GM04503 (cell line): ENCODE data around the gene PF4V1.

ENCODE experiments used
- DNase-seq: peaks from one replicate; pipeline ENCODE4 v3.0.0-alpha.2; 2012; ENCODE audit warnings: low read depth

The PF4V1 gene

DNA sequence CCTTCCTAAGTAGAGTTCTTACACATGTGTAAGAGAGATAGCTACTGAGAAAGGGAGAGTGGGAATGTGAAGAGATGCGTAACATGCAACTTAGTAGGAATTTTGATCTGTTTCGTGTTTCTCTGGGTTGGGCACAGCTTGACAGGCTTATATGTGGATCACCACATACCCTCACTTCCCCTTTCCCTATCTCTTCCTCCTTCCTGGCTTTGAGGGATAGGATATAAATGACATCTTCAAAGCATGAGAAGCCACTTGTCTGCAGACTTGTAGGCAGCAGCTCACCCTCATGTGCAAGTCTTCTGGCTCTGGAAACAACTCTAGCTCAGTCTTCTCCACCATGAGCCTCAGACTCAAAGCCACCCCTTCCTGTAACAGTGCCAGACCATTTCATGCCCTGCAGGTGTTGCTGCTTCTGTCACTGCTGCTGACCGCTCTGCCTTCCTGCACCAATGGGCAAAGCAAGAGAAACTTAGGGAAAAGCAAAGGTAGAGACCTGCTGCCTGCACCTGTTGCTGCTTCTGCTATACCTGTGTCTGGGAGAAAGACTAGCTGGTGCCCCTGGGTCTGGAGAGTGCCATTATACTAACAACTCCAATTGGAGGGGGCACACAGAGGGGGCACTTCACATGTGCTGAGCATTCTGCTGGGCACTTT, 5.4 kb upstream of the PF4V1 start:
- no peak for DNase-seq

DNA sequence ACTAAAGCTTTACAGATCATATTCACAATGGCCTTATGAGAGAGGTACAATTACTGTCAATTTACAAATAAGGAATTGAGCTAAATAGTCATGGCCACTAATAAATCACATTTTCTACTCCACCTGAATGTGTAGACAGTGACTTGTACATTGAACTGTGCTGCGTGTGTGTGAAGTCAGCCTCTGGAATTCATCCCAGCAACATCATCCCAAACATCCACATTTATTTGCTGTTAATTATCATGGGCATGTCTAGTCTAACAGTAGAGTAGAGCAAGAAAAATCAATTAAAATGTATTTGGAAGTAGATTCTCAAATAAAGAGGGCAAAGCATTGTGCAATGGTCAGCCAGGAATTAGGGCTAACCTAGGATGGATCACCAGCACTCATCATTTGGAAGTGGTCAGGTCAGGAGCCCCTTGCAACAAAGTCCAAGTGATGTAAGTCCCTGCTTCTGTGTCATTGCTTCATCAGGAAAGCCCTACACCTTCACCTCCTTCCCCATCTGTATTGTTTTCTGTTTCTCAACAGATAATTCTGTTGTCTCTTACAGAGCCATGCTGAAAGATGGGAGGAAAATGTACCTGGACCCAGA, 4.8 kb upstream of the PF4V1 start:
- no peak for DNase-seq

DNA sequence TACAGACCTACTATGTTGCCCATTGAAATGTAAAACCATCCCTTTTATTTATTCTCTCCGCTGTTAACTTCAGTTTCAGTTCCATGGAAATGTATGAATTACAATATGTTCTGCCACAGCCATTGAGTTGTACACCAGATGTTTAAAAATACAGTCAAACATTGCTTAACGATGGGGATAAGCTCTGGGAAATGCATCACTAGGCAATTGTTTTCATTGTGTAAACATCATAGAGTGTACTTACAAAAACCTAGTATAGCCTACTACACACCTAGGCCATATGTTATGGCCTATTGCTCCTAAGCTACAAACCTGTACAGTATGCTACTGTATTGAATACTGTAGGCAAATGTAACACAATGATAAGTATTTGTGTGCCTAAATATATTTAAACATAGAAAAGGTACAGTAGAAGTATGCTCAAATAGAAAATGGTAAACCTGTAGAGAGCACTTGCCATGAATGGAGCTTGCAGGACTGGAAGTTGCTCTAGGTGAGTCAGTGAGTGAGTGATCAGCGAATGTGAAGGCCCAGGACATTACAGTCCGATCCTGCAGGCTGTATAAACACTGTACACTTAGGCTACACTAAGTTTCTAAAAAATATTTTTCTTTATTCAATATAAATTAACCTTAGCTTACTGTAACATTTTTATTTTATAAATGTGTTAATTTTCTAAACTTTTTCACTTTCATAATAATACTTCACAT, 2.7 kb upstream of the PF4V1 start:
- DNase-seq = no peak

DNA sequence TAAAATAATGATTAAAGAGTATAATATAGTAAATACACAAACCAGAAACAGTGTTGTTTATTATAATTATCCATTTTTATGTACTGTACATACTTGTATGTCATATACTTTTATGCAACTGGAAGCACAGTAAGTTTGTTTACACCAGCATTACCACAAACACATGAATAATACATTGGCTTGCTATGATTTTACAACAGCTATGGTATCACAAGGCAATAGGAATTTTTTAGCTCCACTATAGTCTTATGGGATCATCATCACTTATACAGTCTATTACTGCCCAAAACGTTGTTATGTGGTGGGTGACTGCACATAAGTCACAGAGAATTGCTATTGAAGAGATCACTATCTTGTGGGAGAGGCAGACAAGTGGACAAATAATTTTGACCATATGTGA, 1.8 kb upstream of the PF4V1 start:
- no peak for DNase-seq

DNA sequence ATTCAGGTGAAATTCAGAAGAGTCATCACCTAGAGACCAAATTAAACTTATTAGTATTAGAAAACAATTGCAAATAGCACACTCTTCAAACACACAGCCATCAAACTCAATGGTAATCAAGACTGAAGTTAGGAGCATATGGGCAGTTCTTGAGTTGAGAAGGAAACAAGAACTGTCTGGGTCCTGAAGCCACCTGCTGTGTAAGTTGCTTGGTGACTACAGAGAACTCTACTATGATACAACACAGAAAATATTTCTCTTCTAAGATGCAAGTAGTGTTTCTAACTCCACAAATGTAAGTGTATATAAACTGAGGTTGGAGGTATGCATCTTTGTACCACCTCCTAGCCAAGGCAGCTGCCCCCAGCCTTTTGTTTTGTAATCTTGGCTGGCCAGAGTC, 325 bp upstream of the PF4V1 start:
- DNase-seq = no peak

DNA sequence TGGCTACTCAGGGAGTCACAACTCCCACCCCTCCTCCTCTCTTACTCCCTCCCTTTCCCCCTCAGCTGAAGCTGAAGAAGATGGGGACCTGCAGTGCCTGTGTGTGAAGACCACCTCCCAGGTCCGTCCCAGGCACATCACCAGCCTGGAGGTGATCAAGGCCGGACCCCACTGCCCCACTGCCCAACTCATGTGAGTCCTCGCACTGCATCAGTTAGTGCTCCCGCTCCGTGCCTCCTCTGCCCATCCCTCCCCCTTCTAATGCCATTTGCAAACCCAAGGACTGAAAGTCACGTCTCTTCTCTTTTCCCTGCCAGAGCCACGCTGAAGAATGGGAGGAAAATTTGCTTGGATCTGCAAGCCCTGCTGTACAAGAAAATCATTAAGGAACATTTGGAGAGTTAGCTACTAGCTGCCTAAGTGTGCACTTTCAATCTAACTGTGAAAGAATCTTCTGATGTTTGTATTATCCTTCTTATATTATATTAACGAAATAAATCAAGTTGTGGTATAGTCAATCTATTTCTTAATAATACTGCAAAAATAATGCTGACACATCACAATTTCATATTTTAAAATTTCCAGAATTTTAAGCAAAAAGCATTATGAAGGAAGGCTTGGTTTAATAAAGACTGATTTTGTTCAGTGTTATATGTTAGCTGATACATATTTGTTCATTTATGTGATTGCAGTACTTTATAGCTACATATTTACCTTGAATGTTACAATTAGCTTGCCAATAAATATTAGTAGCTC, 800 bp downstream of the PF4V1 start:
- no peak for DNase-seq

DNA sequence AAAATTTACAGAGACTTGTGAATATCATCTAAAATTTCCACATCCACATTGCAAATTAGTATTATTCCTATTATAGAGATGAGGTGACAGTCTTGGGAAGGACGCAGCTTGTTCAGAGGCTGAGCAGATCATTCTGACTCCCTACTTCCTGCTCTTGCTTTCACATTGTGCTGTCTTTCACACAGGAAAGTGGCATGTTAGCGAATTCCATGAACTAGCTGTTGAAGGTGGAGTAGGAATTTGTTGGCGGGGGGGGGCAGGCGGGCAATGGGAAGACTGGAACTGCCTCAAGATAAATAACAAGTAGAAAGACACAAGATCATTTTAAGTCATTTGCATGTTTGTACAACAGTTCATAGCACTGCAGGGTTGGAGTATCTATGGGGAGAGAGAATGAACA, 2.3 kb downstream of the PF4V1 start:
- DNase-seq = no peak

DNA sequence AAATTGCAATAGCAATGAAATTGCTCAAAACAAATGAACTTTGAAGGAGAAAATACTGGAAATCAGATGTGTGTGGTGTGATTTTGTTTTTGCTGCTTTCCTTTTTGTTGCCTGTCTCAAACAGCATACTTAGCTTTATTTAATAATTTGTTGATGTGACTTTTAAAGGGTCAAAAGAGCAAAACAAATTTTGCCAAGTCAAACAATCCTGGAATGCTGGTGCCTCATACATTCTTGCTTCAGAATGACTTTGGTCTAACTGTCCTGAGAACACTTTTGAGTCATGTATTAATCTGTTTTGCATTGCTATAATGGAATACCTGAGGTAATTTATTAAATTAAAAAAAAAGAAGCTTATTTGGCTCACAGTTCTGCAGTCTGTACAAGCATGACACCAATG, 3.4 kb downstream of the PF4V1 start:
- DNase-seq = peak; percentile 54

DNA sequence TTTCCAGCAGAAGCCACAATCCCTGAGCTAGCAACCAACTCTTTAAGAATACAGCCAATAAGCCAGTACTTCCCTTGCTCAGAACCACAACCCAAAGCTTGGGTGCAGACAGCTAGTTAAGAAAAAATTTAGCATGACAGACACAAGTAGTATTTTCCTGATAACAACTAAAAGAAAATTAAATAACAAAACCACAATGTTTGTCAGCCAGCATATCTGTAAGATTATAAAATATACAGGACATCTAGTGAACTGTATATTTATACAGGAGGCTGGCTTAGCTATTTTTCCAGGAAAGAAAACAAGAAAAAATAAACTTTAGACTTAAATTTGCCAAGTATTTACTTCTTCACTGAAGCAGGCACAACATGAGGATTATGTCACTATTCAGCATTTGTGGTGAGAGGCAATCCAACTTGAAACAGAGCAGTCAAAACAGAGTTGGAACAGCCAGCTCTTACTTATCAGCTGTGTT, 6.6 kb downstream of the PF4V1 start:
- peak; percentile 19 for DNase-seq

DNA sequence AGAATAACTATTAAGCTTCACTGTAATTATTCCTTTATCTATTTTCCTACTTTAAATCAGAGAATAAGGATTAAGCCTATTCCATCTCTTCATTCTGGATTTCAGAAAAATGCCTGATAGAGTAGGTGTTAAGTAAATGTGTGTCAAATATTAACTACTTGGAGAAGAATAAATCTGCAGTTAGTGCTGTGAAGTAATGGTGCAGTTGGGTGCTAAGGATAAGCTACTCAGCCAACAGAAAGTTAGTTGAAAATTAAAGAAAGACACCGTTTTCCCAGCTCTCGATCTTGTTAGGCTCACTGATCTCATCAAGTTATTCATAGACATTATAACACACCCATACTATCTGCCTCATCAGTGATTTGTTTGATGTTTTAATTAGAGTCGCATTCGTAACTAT, 7.1 kb downstream of the PF4V1 start:
- no peak for DNase-seq

DNA sequence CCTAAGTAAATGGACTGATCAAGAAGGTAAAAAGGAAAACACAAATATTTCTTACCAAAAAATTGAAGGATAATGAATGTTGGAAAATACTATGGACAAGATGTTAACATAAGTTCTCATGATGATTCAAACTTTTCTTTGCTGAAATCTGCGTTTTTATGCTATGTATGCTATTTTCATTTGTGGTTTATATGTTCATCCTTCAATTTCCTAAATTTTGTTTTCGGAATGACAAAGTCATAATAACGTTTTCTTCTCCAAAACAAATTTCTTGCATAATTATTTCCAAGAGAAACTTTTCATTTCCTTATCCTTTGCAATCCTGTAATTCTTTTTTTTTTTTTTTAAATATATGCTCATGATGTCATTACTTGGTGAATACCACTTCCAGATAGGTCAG, 7.8 kb downstream of the PF4V1 start:
- DNase-seq = no peak

DNA sequence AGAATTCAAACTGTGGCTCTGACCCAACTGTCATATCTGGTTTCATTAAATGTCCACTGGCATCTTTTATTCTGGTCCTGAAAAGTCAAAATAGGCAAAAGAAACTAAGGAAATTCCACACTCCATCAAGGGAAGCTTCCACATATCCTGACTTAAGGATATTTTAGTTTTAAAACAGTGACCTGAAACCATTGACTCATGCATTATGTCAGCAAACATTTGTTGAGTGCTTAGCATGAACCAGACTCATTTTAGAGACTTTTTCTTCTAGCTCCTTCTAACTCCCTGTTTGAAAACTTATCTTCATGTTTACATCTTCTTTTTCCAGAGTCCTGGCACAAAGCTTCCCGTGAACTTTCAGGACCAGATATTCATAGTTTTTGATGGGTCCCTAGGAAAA, 9.2 kb downstream of the PF4V1 start:
- DNase-seq = no peak

DNA sequence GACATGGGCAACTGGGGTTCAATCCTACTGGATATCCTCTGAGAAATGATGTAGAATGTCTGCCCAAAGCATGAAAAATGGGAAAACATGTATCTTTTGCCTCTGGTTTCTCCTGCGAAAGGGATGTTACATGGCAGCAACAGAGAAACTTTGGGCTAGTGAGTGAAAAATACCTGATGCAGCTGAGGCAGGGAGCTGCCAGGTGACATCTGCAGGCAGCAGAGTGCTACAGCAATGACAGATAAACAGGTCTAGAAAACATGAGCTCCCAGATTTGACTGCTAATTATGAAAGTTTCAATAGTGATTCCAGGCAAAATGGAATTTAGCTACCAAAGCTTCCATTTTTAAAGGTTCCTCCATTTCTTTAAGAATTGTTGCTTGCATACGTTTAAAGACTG, 11.3 kb downstream of the PF4V1 start:
- no peak for DNase-seq

DNA sequence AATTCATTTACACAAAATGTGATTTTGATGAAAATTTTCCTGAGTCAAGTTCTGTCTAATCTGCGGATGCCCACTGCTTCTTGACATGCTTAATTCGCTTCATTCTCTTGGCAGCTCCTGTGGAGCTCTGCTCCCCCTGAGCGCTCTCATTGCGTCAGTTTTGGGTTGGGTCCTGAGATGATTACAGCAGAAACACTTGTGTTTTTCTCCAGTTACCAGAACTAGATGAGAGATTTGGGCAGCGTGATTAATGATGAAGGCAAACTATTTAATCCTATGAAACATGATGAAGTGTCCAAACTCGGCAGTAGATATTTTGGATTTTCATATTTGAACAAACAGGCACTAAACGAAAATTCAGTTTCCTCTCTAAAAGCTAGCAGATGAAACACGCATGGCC, 11.9 kb downstream of the PF4V1 start:
- DNase-seq = no peak

DNA sequence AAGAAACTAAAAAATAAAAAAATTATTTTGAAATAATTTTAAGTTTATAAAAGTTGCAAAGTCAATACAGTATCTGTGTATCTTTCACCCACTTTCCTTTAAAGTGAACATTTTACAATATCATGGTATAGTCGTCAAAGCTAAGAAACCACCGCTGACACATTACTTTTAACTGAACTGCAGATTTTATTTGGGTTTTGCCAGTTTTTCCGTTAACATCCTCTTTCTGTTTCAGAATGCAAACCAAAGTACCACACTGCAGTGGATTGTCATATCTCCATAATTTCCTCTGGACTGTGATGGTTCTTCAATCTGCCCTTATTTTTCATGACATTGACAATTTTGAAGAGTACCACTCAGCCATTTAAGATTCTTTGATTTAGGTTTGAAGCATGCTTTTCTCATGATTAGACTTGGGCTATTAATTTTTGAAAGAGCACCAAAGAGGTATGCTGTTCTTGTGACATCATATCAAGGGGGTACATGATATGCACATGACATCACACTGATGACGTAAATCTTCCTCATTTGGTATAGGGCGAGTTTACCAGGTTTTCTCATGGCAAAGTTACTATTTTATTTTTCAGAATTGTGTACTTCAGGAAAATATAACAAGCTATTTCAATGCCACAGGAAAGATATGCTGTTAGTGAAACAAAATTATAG, 12.5 kb downstream of the PF4V1 start:
- DNase-seq = no peak

DNA sequence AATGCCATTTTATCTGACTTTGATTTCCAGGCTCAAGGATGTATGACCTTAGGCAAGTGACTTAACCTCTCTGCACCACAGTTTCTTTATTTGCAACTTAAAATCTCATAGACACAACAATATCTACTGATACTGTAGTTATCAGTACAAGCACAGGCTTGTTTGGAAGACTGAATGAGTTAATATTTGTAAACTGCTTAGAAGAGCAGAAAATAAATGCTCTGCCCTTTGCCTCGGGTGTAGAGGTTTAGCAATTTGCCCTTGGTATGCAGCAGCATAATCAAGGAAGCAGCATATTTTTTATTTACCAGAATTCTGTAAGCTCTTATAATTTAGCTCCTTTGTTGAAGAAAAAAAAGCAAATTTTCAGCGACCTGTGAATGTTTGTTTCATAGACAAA, 13.2 kb downstream of the PF4V1 start:
- DNase-seq = no peak

DNA sequence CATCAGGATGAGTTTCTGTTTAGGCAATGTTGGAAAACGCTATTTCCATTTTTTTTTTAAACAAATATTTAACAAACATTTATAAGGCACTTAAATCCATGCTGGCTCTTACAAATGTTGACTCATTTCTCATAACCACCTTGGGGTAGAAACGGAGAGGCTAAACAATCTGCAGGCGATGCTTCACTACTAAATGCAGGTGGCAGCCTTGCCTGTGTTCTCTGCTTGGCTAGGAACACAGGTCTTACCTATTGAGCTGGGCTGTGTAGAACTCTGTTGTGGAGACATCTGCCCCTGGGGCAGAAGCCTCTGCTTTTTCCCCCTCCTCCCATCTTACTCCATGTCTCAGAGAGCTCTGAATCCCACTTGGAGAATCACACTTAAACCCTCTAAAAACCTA, 14.7 kb downstream of the PF4V1 start:
- DNase-seq = no peak

DNA sequence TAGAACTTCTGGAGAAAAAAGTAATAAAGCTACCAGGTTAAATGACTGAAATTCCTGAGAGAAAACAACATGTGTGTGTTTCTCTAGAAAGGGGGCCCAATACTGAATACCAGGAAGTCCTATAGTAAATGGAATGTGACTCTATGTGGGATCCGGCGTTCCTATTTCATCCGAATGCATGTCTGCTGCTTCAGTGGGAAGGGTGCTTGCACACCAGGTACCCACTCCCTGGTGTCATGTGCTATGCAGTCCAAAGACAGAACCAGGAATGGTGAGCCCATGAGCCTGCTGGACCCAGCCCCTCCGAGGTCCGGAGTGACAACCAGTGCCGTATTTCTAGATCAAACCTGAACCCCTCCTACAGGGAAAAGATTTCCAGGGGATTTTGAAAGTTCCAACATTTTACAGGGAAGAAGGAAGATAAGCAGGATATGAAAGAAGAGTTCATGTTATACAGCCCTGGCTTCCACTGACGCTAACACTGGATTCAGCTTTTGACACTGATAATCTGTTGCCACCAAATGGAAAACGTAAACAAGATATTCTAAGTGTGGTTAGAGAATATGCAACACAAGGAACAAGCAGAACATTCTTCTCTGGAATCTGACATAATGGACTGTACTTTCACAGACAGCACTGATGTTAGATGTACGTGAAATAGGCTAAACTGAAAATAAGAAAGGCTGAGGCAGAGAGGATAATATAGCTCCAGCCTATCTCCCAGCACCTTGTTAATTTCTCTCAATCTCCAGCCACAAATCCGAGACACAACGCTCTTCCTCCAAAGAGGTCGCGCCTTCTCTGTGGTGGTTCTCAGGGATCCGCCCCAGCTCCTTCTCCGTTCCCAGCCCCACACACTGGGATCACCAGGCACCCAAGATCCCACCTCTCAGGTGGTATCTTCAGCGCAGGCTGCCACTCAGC, 15.4 kb downstream of the PF4V1 start:
- DNase-seq = no peak

DNA sequence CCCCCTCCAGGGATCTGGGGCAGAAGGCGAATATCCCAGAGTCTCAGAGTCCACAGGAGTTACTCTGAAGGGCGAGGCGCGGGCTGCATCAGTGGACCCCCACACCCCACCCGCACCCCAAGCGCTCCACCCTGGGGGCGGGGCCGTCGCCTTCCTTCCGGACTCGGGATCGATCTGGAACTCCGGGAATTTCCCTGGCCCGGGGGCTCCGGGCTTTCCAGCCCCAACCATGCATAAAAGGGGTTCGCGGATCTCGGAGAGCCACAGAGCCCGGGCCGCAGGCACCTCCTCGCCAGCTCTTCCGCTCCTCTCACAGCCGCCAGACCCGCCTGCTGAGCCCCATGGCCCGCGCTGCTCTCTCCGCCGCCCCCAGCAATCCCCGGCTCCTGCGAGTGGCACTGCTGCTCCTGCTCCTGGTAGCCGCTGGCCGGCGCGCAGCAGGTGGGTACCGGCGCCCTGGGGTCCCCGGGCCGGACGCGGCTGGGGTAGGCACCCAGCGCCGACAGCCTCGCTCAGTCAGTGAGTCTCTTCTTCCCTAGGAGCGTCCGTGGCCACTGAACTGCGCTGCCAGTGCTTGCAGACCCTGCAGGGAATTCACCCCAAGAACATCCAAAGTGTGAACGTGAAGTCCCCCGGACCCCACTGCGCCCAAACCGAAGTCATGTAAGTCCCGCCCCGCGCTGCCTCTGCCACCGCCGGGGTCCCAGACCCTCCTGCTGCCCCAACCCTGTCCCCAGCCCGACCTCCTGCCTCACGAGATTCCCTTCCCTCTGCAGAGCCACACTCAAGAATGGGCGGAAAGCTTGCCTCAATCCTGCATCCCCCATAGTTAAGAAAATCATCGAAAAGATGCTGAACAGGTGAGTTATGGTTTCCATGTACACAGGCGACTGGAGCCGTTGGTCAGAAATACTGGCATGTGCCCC, 16.3 kb downstream of the PF4V1 start, which contains the start of gene CXCL1:
Gene CXCL1 (plus strand): TSS at position 264 of the 926 bp plus-strand sequence. CDS start 78 bp downstream, at position 342.
- no peak for DNase-seq

DNA sequence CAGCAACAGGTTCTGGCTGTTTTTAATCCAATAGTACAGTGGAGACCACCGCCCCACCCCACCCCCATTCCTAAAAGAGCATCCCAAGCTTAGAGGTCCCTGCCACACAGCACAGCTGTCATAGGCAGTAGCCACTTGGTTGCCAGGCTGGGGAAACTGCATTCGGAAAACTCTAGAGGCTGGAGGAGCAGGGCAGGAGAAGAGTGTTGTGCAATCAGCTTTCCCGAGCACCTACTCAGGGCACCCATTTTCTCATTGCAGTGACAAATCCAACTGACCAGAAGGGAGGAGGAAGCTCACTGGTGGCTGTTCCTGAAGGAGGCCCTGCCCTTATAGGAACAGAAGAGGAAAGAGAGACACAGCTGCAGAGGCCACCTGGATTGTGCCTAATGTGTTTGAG, 17.2 kb downstream of the PF4V1 start:
- no peak for DNase-seq
